Measurements from ENCODE around the gene CCDC186. TPM values are rescaled to one million over a fixed set of nuclear protein-coding genes. Genes with fewer than 3 reads are reported as not detected.

CCDC186 gene
- total and polyA plus RNA-seq, 2 of the 13 experiments (the other 11 are each of a cell fraction or from before 2014, with no cell fraction given), result 4.2 to 11.8 TPM

- H3K4me1 ChIP-seq (ENCODE audit: insufficient read depth, low read length), result no peaks in the 10 kb centered on the region; the same call in 1 of the 2 replicates
- in situ Hi-C loops (cut with HindIII; ENCODE audit: extremely low pct_ligation_motif_present, low pct_unique_long_range_greater_than_20kb) (no loop called here), intact Hi-C loops (cut with micrococcal nuclease; ENCODE audit: unreplicated experiment) (no loop called here)
- H2AFZ ChIP-seq (ENCODE audit: low read length), result no peak overlapping the region
- H3K36me3 ChIP-seq (replicated peaks in 1 of 2; ENCODE audit: control insufficient read depth in 1 of 2, insufficient read depth in 2 of 2, low read length in 2 of 2), result peaks cover 0 to 3% of the 10 kb centered on the region in 2 experiments; a peak in 3 of 5 replicates
- H3K27ac ChIP-seq (ENCODE audit: extremely low read length, insufficient read depth, low read length), result no peak overlapping the region
- no peak overlapping the region for H3K4me3 ChIP-seq (replicated peaks in 1 of 3; ENCODE audit: insufficient read depth in 1 of 3, low read depth in 2 of 3, low read length in 3 of 3)
- WGBS (ENCODE audit: low lambda C conversion rate), result 86% methylated on average over 2 of the region's 2 CpGs
- BruUV-seq (replicated peaks), result no TSS peak
- TF ChIP-seq ZNF597 (CRISPR knock-in tag; IDR thresholded peaks at IDR 0.05) (no peak), CHD2 (IDR thresholded peaks at IDR 0.05; ENCODE audit: low read depth, low read length) (no peak), ZNF672 (CRISPR knock-in tag; IDR thresholded peaks at IDR 0.05) (no peak), ATF3 (CRISPR knock-in tag; IDR thresholded peaks at IDR 0.05) (no peak), ZNF207 (IDR thresholded peaks at IDR 0.05; ENCODE audit: borderline replicate concordance) (no peak), ZBTB46 (CRISPR knock-in tag; IDR thresholded peaks at IDR 0.05; ENCODE audit: borderline replicate concordance) (no peak), ZNF619 (CRISPR knock-in tag; IDR thresholded peaks at IDR 0.05) (no peak), IRF9 (CRISPR knock-in tag; IDR thresholded peaks at IDR 0.05; ENCODE audit: borderline replicate concordance) (no peak), ZSCAN22 (CRISPR knock-in tag; IDR thresholded peaks at IDR 0.05) (no peak), CHD4 (IDR thresholded peaks at IDR 0.05; ENCODE audit: borderline replicate concordance, low read length) (no peak), HNRNPUL1 (IDR thresholded peaks at IDR 0.05; ENCODE audit: low read depth, low read length) (no peak), ATRX (CRISPR knock-in tag; IDR thresholded peaks at IDR 0.05; ENCODE audit: borderline replicate concordance) (no peak)
- TF ChIP-seq, protein P1, sequence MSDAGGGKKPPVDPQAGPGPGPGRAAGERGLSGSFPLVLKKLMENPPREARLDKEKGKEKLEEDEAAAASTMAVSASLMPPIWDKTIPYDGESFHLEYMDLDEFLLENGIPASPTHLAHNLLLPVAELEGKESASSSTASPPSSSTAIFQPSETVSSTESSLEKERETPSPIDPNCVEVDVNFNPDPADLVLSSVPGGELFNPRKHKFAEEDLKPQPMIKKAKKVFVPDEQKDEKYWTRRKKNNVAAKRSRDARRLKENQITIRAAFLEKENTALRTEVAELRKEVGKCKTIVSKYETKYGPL (CRISPR knock-in tag; IDR thresholded peaks at IDR 0.05), result no peak
- no peak overlapping the region for H3K4me2 ChIP-seq (ENCODE audit: low read depth, low read length)
- ChIA-PET CTCF (ENCODE audit: low intra/inter-chr PET ratio, low total read pairs) (no interaction called here), POLR2A (no interaction called here)
- no peak for ATAC-seq
- H3K27me3 ChIP-seq (ENCODE audit: control insufficient read depth in 1 of 2, insufficient read depth in 2 of 2, low read length in 2 of 2), result no peaks in the 10 kb centered on the region; a peak in 1 of 5 replicates
- no peaks in the 10 kb centered on the region for H4K20me1 ChIP-seq (ENCODE audit: insufficient read depth, low read length)
- DNase-seq (ENCODE audit: low spot score), result no peak
- FAIRE-seq, result no peak
- no peaks in the 10 kb centered on the region for H3K9me3 ChIP-seq (ENCODE audit: low read length)
- peaks cover 11% of the 10 kb centered on the region for H3K79me2 ChIP-seq (ENCODE audit: insufficient read depth, low read length)
- H3K9ac ChIP-seq (ENCODE audit: insufficient read depth, low read depth, low read length), result no peak overlapping the region
These were observed 10.9 kb downstream of the CCDC186 start for GRCh38 chr10:114163062-114163461.

Measured in HepG2 (cell line).